Endodermal cell (in vitro differentiated cells): ENCODE results near the gene DENND5A. TPM values are rescaled to one million over a fixed set of nuclear protein-coding genes. Genes with fewer than 3 reads are reported as not detected.
A peak's percentile ranks its signal among the peaks of the same experiment; 100 is the strongest.

Experiments used
- DNase-seq: peaks from one replicate; pipeline ENCODE4 v3.0.0-alpha.2; 2017
- H3K27ac ChIP-seq: 2 replicates; pipeline ENCODE4 v1.5.1; 2013; ENCODE audit warnings: mild to moderate bottlenecking, low read depth, low read length, moderate library complexity
- H3K27me3 ChIP-seq: 2 replicates; pipeline ENCODE4 v1.6.1; 2013; ENCODE audit warnings: mild to moderate bottlenecking, low read length, moderate library complexity; ENCODE audit not compliant: insufficient read depth, control insufficient read depth, poor library complexity, severe bottlenecking
- H3K36me3 ChIP-seq: 2 replicates; pipeline ENCODE4 v1.7.0; 2013; ENCODE audit warnings: mild to moderate bottlenecking, low read length, moderate library complexity; ENCODE audit not compliant: control insufficient read depth, insufficient read depth
- H3K4me1 ChIP-seq: one replicate; pipeline ENCODE4 v1.7.0; 2013; ENCODE audit warnings: low read length; ENCODE audit not compliant: control insufficient read depth, insufficient read depth
- H3K4me3 ChIP-seq: 2 replicates; pipeline ENCODE4 v1.5.1; 2013; ENCODE audit warnings: mild to moderate bottlenecking, low read length, moderate library complexity
- H3K9ac ChIP-seq: 2 replicates; pipeline ENCODE4 v1.6.1; 2013; ENCODE audit warnings: mild to moderate bottlenecking, low read length, moderate library complexity; ENCODE audit not compliant: poor library complexity, severe bottlenecking; ENCODE audit errors: extremely low read depth
- H3K9me3 ChIP-seq: 2 replicates; pipeline ENCODE4 v1.6.1; 2013; ENCODE audit warnings: mild to moderate bottlenecking, low read length, moderate library complexity; ENCODE audit not compliant: control insufficient read depth
- H3K27ac Mint-ChIP-seq: 2 replicates; pipeline ENCODE4 v1.8.0; 2020; ENCODE audit warnings: mixed read lengths
- H3K27me3 Mint-ChIP-seq: 2 replicates; pipeline ENCODE4 v1.8.0; 2021; ENCODE audit warnings: mild to moderate bottlenecking, mixed read lengths; ENCODE audit not compliant: insufficient read depth
- H3K36me3 Mint-ChIP-seq: 2 replicates; pipeline ENCODE4 v1.8.0; 2020; ENCODE audit warnings: low read depth, mixed read lengths
- H3K4me1 Mint-ChIP-seq: 2 replicates; pipeline ENCODE4 v1.8.0; 2020; ENCODE audit warnings: mixed read lengths
- H3K4me3 Mint-ChIP-seq: 2 replicates; pipeline ENCODE4 v1.8.0; 2020; ENCODE audit warnings: mild to moderate bottlenecking, moderate library complexity, mixed read lengths
- H3K9me3 Mint-ChIP-seq: 2 replicates; pipeline ENCODE4 v1.8.0; 2020; ENCODE audit warnings: mild to moderate bottlenecking, mixed read lengths
- CTCF ChIP-seq: fragments of 200-600 bp; sonication (generic); conservative IDR thresholded peaks from 2 replicates; pipeline ENCODE4 v1.5.0; 2021; ENCODE audit warnings: antibody characterized with exemption, mild to moderate bottlenecking
- whole genome bisulfite sequencing, 2 experiments: methylation state at CpG; one replicate each; pipeline versions ENCODE4 v1.1.5 to v1.1.7; 2013; ENCODE audit warnings: missing lambda C conversion rate in 2 of 2, mixed read lengths in 1 of 2; ENCODE audit not compliant: insufficient coverage in 1 of 2, insufficient read length in 1 of 2; 5-methylcytosine and 5-hydroxymethylcytosine counted together
- total RNA-seq, 2 donors: library from RNA; stranded (reverse); fragmentation: NEBNext Ultra II Directional in 1 of 2; extraction: Animal tissue kit (Norgen Biotek cat#: 25700) in 1 of 2; gene quantifications; 2 replicates in 1 of 2; 3 replicates in 1 of 2; pipeline ENCODE4 v1.2.1, GENCODE V29; 2021

DENND5A gene
- total RNA-seq, 2 donors from 2014 or later: 119 to 171 TPM

- WGBS, 2 experiments: 24 to 43% methylated on average over 1 of the region's 1 CpG
- no peak for TF ChIP-seq CTCF
- no peak overlapping the region for H3K27ac ChIP-seq
- peaks cover 14% of the 10 kb centered on the region for H3K36me3 ChIP-seq
- Mint-ChIP-seq H3K36me3 (peaks cover 27% of the 10 kb centered on the region), H3K4me3 (peak overlapping the region; percentile 17), H3K27me3 (peaks cover 9% of the 10 kb centered on the region), H3K4me1 (peaks cover 41% of the 10 kb centered on the region), H3K9me3 (peaks cover 19% of the 10 kb centered on the region), H3K27ac (no peak overlapping the region)
- H3K4me1 ChIP-seq: peaks cover 9% of the 10 kb centered on the region
- peaks cover 28% of the 10 kb centered on the region for H3K9me3 ChIP-seq
- no peaks in the 10 kb centered on the region for H3K27me3 ChIP-seq
- H3K9ac ChIP-seq: no peak overlapping the region
- H3K4me3 ChIP-seq: no peak overlapping the region
- no peak for DNase-seq
These were observed 33.3 kb downstream of the DENND5A start for GRCh38 chr11:9231848-9232177.

- peak overlapping the region; percentile 11 for H3K27ac Mint-ChIP-seq
- H3K4me1 ChIP-seq: peaks cover 9% of the 10 kb centered on the region
- peaks cover 22% of the 10 kb centered on the region for H3K36me3 Mint-ChIP-seq
- peaks cover 20% of the 10 kb centered on the region for H3K9me3 ChIP-seq
- WGBS, 2 experiments: 85 to 100% methylated on average over 3 of the region's 3 CpGs
- no peak overlapping the region for H3K27ac ChIP-seq
- H3K36me3 ChIP-seq: peaks cover 14% of the 10 kb centered on the region
- no peak overlapping the region for H3K4me3 ChIP-seq
- no peak for DNase-seq
- H3K4me1 Mint-ChIP-seq: peaks cover 41% of the 10 kb centered on the region
- TF ChIP-seq CTCF: no peak
- H3K9ac ChIP-seq: no peak overlapping the region
- H3K9me3 Mint-ChIP-seq: peaks cover 13% of the 10 kb centered on the region
- H3K27me3 ChIP-seq: no peaks in the 10 kb centered on the region
- peaks cover 9% of the 10 kb centered on the region for H3K27me3 Mint-ChIP-seq
- no peak overlapping the region for H3K4me3 Mint-ChIP-seq
These were observed 34.9 kb downstream of the DENND5A start for GRCh38 chr11:9230296-9230695.

DNA sequence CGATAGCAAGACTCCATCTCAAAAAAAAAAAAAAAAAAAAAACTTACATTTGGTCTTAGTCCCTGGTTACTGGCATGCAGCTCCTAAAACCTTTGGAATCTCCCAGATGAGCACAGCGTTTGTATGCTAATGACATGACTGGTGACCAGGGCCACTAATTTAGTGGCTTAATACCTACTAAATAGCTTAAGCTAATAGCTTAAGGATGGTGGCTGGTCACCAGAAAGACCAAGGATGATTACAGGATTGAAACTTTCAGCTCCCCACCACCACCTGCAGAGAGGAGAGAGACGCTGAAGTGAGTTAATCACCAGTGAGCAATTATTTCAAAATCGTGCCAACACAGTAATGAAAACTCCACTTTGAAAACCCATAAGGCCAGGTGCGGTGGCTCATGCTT, 37.1 kb downstream of the DENND5A start:
- H3K4me3 Mint-ChIP-seq: no peak overlapping the region
- Histone ChIP-seq H3K27ac (no peak overlapping the region), H3K4me3 (no peak overlapping the region), H3K27me3 (no peaks in the 10 kb centered on the region), H3K9me3 (no peaks in the 10 kb centered on the region), H3K36me3 (no peaks in the 10 kb centered on the region), H3K9ac (no peak overlapping the region), H3K4me1 (peaks cover 9% of the 10 kb centered on the region)
- peak; percentile 64 for DNase-seq
- H3K4me1 Mint-ChIP-seq: peaks cover 40% of the 10 kb centered on the region
- TF ChIP-seq CTCF: no peak
- H3K27ac Mint-ChIP-seq: peak overlapping the region; percentile 85
- peaks cover 6% of the 10 kb centered on the region for H3K36me3 Mint-ChIP-seq
- H3K9me3 Mint-ChIP-seq: no peaks in the 10 kb centered on the region
- WGBS, 2 experiments: 63 to 80% methylated on average over 2 to 4 of the region's 5 CpGs
- H3K27me3 Mint-ChIP-seq: peaks cover 9% of the 10 kb centered on the region
